T-helper 22 cell (primary cell): ENCODE measurements around the gene TRPM4.
"Not testable (repeated sequence)": the region's sequence is repeated elsewhere in the genome, so short reads cannot be mapped to it uniquely, and the experiment has no call there.

Experiments
- DNase-seq: peaks from one replicate; pipeline ENCODE4 v3.0.0-alpha.2; 2020; ENCODE audit warnings: low read depth

TRPM4 gene

DNA sequence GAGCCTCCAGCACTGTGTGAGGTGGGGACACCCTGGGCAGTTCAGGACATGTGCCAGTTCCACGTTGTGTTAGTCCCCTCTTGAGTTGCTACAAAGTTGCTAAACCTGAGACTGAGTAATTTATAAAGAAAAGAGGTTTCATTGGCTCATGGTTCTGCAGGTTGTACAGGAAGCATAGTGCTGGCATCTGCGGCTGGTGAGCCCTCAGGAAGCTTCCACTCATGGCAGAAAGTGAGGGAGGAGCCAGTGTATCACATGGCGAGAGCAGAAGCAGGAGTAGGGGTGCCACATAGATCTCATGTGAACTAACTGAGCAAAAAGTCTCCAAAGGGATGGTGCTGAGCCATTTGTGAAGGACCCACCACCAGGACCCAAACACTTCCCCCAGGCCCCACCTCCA lies 33.2 kb downstream of the TRPM4 start:
- no peak for DNase-seq

GRCh38 chr19:49193822-49194394 lies 36.3 kb downstream of the TRPM4 start:
- DNase-seq: no peak

GRCh38 chr19:49194408-49194807 lies 36.8 kb downstream of the TRPM4 start:
- DNase-seq: no peak

DNA sequence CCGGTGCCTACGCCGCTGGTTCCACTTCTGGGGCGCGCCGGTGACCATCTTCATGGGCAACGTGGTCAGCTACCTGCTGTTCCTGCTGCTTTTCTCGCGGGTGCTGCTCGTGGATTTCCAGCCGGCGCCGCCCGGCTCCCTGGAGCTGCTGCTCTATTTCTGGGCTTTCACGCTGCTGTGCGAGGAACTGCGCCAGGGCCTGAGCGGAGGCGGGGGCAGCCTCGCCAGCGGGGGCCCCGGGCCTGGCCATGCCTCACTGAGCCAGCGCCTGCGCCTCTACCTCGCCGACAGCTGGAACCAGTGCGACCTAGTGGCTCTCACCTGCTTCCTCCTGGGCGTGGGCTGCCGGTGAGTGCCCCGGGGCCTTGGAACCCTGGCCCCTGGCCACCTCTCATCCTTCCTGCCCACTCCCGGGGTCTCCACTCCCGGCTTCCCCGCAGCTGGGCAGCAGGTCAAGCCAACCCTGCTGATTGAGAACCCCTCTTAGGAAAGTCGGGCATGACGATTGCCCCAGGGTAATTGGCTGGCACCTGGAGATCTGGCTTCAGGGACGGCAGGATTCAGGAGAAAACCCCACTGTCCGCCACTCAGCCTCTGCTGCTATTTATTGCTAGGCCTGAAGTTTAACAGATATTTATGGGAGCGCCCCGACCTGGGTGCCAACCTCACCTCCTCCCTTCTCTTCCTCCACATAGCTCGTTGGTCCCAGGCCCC lies 39.1 kb downstream of the TRPM4 start:
- DNase-seq: no peak

GRCh38 chr19:49200238-49200862 lies 42.8 kb downstream of the TRPM4 start:
- no peak for DNase-seq

DNA sequence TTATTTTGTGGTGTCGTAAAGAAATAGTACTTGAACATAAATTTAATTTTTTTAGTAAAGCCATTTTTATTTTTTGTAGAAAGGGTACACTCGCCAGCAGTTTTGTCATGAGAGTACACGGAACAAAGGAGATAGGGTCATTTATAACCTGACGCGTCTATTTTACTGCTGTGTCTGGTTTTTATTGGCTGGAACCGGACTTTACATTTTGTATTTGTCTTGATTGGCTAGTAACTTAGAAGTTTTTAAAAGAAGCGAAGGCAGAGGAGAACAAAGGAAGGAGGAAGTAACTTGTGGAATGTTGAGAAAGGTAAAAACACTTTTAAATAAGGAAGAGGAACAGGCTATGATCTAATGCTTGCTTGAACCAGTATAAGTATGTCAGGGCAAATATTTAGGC lies 43.5 kb downstream of the TRPM4 start:
- no peak for DNase-seq

DNA sequence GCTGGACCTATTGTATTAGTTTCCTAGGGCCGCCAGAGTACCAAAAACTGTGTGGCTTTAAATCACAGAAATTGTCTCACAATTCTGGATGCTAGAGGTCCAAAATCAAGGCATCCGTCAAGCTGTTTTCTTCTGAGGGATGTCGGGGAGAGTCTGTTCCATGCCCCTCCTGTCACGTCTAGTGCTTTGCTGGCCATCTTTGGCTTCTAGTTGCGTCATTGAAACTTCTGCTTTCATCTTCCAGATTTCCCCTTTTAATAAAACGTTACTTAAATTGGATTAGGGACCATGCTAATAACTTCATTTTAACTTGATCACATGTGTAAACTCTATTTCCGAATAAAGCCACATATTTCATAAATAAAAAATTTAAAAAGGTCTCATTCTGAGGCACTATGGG lies 47.5 kb downstream of the TRPM4 start:
- no peak for DNase-seq

- not testable (repeated sequence) for DNase-seq
These were observed 51.9 kb downstream of the TRPM4 start for GRCh38 chr19:49209502-49209901.

- DNase-seq: peak; percentile 8
These were observed 52.7 kb downstream of the TRPM4 start for GRCh38 chr19:49210108-49210900.

DNA sequence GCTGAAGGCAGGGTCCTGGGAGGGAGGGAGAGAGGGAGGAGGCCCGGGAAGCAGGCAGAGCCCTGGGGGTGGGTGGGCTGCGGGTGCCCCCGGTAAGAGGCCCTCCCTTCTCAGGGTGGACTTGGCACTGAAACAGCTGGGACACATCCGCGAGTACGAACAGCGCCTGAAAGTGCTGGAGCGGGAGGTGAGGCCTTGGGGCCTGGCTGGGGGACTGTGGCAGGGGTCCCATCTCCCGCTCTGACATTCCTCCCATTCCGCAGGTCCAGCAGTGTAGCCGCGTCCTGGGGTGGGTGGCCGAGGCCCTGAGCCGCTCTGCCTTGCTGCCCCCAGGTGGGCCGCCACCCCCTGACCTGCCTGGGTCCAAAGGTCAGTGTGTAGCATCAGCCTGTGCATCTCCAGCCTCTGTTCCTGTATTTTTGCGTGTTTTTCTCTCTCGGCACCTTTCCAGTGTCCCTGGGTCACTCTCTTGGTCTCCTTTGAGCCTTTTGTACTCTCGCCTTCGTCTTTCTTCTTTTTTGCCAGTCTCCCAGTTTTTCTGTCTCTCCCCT lies 53.4 kb downstream of the TRPM4 start:
- DNase-seq: no peak

- no peak for DNase-seq
These were observed 54.6 kb downstream of the TRPM4 start for GRCh38 chr19:49212016-49212701.

DNA sequence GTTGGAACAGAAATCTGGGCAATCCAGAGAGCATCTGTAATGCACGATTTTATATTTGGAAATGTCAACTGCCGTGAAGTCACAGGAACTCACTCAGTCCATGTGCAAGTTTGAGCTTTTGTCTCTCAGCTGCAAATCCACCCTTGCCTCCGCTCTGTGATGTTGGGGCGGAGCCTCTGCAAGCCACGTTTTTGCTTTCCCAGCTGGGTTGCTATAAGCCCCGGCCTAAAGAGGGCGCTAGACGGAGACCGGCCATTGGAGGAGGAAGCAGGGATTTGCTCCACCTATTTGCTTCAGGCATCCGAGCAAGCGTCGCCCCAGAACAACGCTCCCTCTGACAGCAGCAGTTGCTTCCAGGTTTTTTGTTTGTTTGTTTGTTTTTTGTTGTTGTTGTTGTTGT lies 56.2 kb downstream of the TRPM4 start:
- no peak for DNase-seq

DNA sequence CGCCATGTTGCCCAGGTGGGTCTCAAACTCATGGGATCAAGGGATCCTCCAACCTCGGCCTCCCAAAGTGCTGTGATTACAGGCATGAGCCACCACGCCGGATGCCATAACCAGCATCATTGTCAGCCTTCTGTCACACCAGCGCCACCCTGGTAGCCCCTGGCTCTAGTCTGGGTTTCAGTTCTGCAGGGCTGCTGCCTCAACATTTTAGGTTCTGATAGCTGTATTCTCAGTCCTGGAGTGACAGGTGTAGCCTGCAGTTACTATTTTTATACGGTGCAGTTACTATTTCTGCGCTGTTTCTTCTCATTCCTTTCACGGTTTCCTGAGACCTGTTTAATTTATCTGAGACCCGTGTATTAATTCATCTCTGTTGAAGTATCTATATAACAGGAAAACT lies 57.1 kb downstream of the TRPM4 start:
- no peak for DNase-seq

DNA sequence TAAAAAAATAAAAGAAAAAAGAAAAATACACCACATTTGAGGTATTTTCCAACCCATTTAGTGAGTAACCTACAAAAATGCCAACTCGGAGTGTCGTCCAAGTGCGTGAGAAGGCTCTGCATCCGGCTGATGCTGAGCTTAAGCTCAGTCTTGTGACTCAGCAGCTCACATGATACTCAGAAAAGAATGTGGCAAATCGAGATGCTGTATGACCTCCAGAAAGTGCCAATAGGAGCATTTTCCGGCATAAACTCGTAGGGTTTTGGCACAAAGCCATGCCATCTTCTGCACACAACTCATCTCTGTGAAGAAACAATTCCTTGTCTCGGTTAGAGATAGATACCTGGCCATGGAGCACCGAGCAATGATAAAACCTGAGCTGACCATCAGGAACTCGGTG lies 58.5 kb downstream of the TRPM4 start:
- no peak for DNase-seq

- no peak for DNase-seq
These were observed 59.8 kb downstream of the TRPM4 start for GRCh38 chr19:49217382-49217781.

DNA sequence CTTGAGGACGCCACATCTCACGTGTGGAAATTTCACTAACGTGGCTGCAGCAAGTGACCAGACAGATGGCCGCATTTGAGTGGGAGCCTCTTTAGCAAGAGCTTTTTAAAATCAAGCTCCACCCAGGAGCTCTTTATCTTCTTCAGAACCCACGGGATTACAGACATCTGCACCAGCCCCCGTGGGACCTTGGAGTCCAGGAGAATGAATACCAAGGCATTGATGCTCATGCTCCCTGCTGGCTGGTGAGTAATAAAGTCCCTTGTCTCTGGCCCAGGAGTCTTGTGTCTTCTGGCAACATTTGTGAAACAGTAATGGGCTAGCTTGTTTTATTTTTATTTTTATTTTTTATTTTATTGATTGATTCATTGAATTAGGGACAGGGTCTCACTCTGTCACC lies 64.4 kb downstream of the TRPM4 start:
- no peak for DNase-seq

DNA sequence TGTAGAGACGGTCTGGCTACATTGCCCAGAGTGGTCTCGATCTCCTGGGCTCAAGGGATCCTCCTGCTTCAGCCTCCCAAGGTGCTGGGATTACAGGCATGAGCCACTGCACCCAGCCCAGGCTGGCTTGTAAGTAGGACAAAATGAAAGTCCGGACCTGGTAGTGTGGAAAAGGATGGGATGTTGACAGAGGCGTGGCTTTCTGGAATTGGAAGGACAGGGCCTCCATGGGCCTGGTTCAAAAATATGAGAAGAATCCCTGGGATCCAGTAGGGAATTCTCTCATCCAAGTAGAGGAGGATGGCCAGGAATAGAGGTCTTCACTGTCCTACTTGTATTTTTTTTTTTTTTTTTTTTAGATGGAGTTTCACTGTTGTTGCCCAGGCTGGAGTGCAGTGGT lies 64.9 kb downstream of the TRPM4 start:
- no peak for DNase-seq

DNA sequence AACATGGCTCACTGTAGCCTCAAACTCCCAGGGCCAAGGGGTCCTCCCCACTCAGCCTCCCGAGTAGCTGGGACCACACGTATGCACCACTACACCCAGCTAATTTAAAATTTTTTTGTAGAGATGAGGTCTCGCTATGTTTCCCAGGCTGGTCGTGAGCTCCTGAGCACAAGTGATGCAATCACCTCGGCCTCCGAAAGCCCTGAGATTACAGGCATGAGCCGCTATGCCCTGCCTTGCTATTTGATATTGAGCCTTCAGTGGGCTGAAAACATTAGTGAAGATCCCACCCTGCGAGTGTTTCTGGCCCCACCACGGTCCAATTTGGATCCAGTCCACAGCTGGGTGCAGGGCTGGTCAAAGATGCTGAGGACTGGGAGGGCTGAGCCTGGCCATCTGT lies 65.9 kb downstream of the TRPM4 start:
- no peak for DNase-seq

DNA sequence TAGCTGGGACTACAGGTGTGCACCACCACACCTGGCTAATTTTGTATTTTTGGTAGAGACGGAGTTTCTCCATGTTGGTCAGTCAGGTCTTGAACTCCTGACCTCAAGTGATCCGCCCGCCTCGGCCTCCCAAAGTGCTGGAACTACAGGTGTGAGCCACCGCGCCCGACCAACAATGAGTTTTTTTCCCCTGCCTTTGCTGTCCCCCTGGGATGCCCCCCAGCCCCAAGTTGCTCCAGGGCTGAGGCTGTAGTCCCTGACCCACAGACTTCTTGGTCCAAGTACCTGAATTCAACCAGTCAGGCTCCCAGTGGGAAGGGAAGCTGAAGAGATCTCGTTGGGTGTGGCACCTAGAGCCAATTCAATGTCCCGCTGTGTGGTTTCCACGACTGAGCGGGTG lies 66.8 kb downstream of the TRPM4 start:
- not testable (repeated sequence) for DNase-seq

DNA sequence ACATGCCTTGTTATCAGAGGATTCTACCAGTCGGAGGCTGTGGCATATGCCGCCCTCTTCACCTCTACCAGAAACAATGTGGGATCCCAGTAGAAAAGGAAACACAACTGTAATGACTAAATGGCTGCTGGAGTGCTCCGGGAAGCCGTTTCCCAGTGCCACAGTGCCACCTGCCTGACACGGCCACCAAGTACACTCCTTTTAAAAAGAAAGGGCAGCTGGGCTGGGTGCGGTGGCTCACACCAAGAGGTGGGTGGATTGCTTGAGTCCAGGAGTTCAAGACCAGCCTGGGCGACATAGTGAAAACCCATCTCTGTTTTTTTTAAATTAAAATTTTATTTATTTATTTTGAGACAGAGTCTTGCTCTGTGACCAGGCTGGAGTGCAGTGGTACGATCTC lies 67.3 kb downstream of the TRPM4 start:
- DNase-seq: no peak

GRCh38 chr19:49229416-49229815 lies 71.8 kb downstream of the TRPM4 start:
- DNase-seq: no peak

DNA sequence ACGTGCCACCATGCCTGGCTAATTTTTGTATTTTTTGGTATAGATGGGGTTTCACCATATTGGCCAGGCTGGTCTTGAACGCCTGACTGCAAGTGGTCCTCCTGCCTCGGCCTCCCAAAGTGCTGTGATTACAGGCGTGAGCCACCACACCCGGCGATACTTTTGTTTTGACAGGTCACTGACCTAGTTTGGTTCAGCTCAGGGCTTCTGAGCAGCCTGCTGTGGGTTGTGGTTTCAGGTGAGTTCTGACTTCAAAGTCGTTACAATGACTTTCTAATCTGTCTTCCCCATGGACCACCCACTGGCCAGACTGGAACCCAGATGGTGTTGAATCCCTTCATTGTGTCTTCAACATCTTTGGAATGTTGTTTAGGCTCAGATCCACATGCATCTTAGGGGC lies 73.8 kb downstream of the TRPM4 start:
- no peak for DNase-seq
